K562 treated with DMSO at 1 percent for 48 hours (cell line): ENCODE data around the gene PRCD. TPM values are rescaled to one million over a fixed set of nuclear protein-coding genes. Genes with fewer than 3 reads are reported as not detected.

Source experiments
- total RNA-seq: library from RNA; unstranded; fragments of 300-600 nt; gene quantifications from 2 replicates; pipeline ENCODE4 v1.2.3, GENCODE V29; 2022; ENCODE audit warnings: low replicate concordance; ENCODE audit errors: extremely low read depth

PRCD gene
- not detected in 2 replicates for total RNA-seq

GRCh38 chr17:76539631-76540271 is at the start of gene PRCD:
TSS of gene PRCD (plus strand) at chr17:76540044. CDS start at chr17:76540142, 98 bp downstream.

GRCh38 chr17:76501018-76501826 is 38.6 kb upstream of the PRCD start, which contains the start of gene RHBDF2:
TSS of gene RHBDF2 (minus strand) at chr17:76501423. CDS start at chr17:76481524, 19,899 bp downstream.

GRCh38 chr17:76537578-76538280 is 2.1 kb upstream of the PRCD start, which contains the start of gene CYGB:
TSS of gene CYGB (minus strand) at chr17:76537709. CDS start at chr17:76537542, 167 bp downstream.

GRCh38 chr17:76585649-76586593 is 46.1 kb downstream of the PRCD start, which contains the start of gene ST6GALNAC2:
TSS of gene ST6GALNAC2 (minus strand) at chr17:76585860. CDS start at chr17:76585808, 52 bp downstream.

Other genes with a start within 250 kb of the PRCD start
- not detected in 2 replicates for gene QRICH2, start 231.8 kb upstream of the PRCD start, total RNA-seq
- not detected in 2 replicates for gene PRPSAP1, start 186.1 kb upstream of the PRCD start, total RNA-seq
- not detected in 2 replicates for gene SPHK1, start 155.4 kb upstream of the PRCD start, total RNA-seq
- gene UBE2O, start 86.9 kb upstream of the PRCD start, total RNA-seq, result not detected in 2 replicates
- not detected in 2 replicates for gene AANAT, start 72.4 kb upstream of the PRCD start, total RNA-seq
- gene RHBDF2, start 38.6 kb upstream of the PRCD start, total RNA-seq, result not detected in 2 replicates
- not detected in 2 replicates for gene CYGB, start 2.3 kb upstream of the PRCD start, total RNA-seq
- not detected in 2 replicates for gene ST6GALNAC2, start 45.8 kb downstream of the PRCD start, total RNA-seq
- not detected in 2 replicates for gene ST6GALNAC1, start 103.7 kb downstream of the PRCD start, total RNA-seq
- gene MXRA7, start 170.9 kb downstream of the PRCD start, total RNA-seq, result not detected in 2 replicates
- gene JMJD6, start 186.6 kb downstream of the PRCD start, total RNA-seq, result not detected in 2 replicates
- not detected in 2 replicates for gene METTL23, start 186.8 kb downstream of the PRCD start, total RNA-seq
- 1,547 TPM in 1 of 2 replicates, not detected in the other for gene SRSF2, start 197.3 kb downstream of the PRCD start, total RNA-seq
- gene MFSD11, start 198.1 kb downstream of the PRCD start, total RNA-seq, result not detected in 2 replicates